ENCODE results near the gene SLC39A6. TPM values are rescaled to one million over a fixed set of nuclear protein-coding genes. Genes with fewer than 3 reads are reported as not detected.

The SLC39A6 gene
- total and polyA plus RNA-seq, 2 donors (not counting 3 experiments of a cell fraction or from before 2014, with no cell fraction given) = 13.8 to 23.1 TPM

GRCh38 chr18:36142751-36143150, 13.6 kb upstream of the SLC39A6 start:
- no peaks in the 10 kb centered on the region for H3K9me3 ChIP-seq (replicated peaks; ENCODE audit: control insufficient read depth, insufficient read depth, low read length)
- no peak overlapping the region for H3K4me2 ChIP-seq (ENCODE audit: insufficient read depth, low read length)
- BruUV-seq (replicated peaks) = no TSS peak
- ChIA-PET CTCF (interaction anchor here (1.0 kb wide), 1 partner anchor 142 kb away, joined by 3 read pairs; no protein-coding TSS in a partner anchor), POLR2A (no interaction called here)
- H3K4me1 ChIP-seq (ENCODE audit: control insufficient read depth, extremely low read depth, insufficient read depth, low read length) = no peaks in the 10 kb centered on the region
- H3K27ac ChIP-seq (ENCODE audit: insufficient read depth, low read depth, low read length) = no peak overlapping the region
- no peak for DNase-seq (ENCODE audit: low read depth, low spot score)
- H3K36me3 ChIP-seq (ENCODE audit: control insufficient read depth in 2 of 2, extremely low read depth in 1 of 2, insufficient read depth in 2 of 2, low read length in 2 of 2) = peaks cover 9 to 22% of the 10 kb centered on the region in 2 experiments
- H4K20me1 ChIP-seq (replicated peaks; ENCODE audit: control insufficient read depth, extremely low read depth, insufficient read depth, low read length) = no peaks in the 10 kb centered on the region
- dilution Hi-C loops (cut with MboI; ENCODE audit: extremely low pct_ligation_motif_present, low sequenced_read_pairs) (no loop called here), intact Hi-C loops (cut with micrococcal nuclease) (no loop called here)
- no peak overlapping the region for H3K4me3 ChIP-seq (replicated peaks in 1 of 3; ENCODE audit: insufficient read depth in 1 of 3, low read depth in 1 of 3, low read length in 3 of 3)
- H3K79me2 ChIP-seq (ENCODE audit: control insufficient read depth, insufficient read depth, low read length) = no peaks in the 10 kb centered on the region
- H2AFZ ChIP-seq (ENCODE audit: low read depth, low read length) = no peak overlapping the region
- no peak overlapping the region for H3K9ac ChIP-seq (replicated peaks; ENCODE audit: extremely low read depth, insufficient read depth, low read length)
- FAIRE-seq = no peak
- H3K27me3 ChIP-seq (ENCODE audit: control insufficient read depth in 2 of 2, insufficient read depth in 2 of 2, low read length in 2 of 2) = no peaks in the 10 kb centered on the region
- TF ChIP-seq EZH2 (IDR thresholded peaks at IDR 0.05; ENCODE audit: borderline replicate concordance, low read depth, low read length, severe bottlenecking) (no peak), FOS (IDR thresholded peaks at IDR 0.05; ENCODE audit: borderline replicate concordance, insufficient read depth, low read length) (no peak), JUN (IDR thresholded peaks at IDR 0.05; ENCODE audit: borderline replicate concordance, insufficient read depth, insufficient read length, low read depth) (no peak), POLR2A (IDR thresholded peaks at IDR 0.05; ENCODE audit: low read depth, low read length) (no peak), POLR2AphosphoS5 (IDR thresholded peaks at IDR 0.05; ENCODE audit: insufficient read depth, low read depth, low read length) (no peak), MYC (IDR thresholded peaks at IDR 0.05; ENCODE audit: low read depth, low read length) (no peak), GATA2 (IDR thresholded peaks at IDR 0.05; ENCODE audit: insufficient read depth, insufficient read length, low read depth, low read length) (no peak)
- TF ChIP-seq, protein P1, sequence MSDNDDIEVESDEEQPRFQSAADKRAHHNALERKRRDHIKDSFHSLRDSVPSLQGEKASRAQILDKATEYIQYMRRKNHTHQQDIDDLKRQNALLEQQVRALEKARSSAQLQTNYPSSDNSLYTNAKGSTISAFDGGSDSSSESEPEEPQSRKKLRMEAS (IDR thresholded peaks at IDR 0.05; ENCODE audit: insufficient read depth, insufficient read length) = no peak
- TF ChIP-seq, protein P2, sequence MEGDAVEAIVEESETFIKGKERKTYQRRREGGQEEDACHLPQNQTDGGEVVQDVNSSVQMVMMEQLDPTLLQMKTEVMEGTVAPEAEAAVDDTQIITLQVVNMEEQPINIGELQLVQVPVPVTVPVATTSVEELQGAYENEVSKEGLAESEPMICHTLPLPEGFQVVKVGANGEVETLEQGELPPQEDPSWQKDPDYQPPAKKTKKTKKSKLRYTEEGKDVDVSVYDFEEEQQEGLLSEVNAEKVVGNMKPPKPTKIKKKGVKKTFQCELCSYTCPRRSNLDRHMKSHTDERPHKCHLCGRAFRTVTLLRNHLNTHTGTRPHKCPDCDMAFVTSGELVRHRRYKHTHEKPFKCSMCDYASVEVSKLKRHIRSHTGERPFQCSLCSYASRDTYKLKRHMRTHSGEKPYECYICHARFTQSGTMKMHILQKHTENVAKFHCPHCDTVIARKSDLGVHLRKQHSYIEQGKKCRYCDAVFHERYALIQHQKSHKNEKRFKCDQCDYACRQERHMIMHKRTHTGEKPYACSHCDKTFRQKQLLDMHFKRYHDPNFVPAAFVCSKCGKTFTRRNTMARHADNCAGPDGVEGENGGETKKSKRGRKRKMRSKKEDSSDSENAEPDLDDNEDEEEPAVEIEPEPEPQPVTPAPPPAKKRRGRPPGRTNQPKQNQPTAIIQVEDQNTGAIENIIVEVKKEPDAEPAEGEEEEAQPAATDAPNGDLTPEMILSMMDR (IDR thresholded peaks at IDR 0.05; ENCODE audit: extremely low read depth in 1 of 2, insufficient read depth in 1 of 2, low read depth in 1 of 2, low read length in 2 of 2) = no peak
- H3K9me1 ChIP-seq (replicated peaks; ENCODE audit: control insufficient read depth, extremely low read depth, insufficient read depth, low read length) = no peaks in the 10 kb centered on the region
